Activated naive CD4-positive, alpha-beta T cell (primary cell): Measurements from ENCODE around the gene TRIM46.

Experiments
- DNase-seq, 4 experiments: peaks; one replicate each; lab custom pipeline; 2025; lab: John Stamatoyannopoulos, UW

The TRIM46 gene

DNA sequence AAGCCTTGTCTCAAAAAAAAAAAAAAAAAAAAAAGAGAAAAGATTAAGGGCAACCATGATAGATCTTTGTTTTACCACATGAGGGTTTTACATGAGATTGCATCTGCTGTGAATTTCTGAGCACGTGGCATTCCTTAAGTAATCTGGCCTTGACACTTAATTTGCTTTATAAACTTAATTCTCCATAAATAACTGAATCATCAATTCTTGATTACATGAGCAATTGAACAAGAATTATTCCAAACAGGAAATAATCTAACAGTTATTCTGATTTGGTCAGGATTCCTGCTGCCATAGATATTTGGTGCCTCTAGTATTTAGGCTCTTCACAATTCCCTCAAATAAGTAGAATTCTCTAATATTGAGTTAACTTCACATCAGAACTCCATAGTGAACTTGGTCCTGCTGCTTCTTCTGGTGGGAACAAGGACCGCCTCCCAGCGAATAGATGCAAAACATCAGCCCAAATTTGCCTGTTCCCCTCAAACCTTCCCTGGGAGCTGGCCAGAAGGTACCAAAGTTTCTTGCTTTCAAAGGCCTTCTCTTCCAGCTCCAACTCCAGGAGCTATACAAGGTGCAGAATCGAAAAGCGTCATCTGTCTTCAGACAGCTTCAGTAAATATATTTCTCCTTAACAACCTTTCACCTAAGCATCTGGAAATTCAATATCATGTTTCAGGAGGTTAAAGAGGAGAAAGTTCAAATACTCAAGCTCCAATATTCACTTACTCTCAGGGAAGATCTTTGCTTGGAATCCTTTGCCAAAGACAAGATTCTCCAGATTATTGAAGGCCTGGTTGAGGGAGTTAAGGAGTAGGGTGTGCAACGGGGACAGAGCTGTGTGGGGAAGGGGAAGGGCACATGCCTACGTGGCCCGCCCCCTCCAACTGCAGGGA, 1.6 kb upstream of the TRIM46 start:
- no peak for DNase-seq

DNA sequence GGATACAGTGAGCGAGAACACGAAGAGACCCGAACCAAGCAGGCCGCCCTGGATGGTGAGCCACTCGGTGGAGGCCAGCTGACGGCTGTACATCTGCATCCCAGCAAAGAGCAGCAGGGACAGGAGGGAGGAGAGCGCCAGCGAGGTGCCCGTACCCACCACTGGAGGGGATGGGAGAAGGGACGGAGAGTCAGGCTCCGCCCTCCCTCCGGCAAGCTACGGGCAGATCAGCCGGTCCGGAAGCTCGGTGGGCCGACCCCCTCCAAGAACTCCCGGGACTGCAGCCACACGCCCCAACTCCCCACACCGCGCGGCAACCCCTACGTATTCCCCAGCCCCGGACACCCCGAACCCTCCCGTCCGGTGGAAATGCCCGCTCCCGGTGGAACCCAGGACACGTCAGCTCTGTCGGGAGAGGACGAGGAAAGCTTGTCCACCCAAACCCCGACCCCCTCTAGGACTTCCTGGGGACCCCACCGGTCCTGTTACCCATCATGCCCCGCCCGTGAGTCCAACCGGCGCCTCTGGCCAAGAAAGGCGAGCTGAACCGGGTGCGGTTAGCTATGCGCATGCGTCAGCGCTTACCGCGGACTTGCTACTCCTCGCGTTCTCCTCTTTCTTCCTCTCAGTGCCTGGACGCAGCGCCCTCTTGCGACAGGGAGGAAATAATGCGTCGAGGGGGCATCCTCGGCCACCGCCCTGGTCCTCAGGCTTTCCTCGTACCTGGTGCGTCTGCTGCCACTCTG, 744 bp upstream of the TRIM46 start, which contains the start of gene KRTCAP2:
TSS of gene KRTCAP2 (minus strand) at position 573 of the 746 bp plus-strand sequence. CDS start at position 493, 80 bp downstream.
- peak; percentile 86 to 90 (median 87) for DNase-seq

DNA sequence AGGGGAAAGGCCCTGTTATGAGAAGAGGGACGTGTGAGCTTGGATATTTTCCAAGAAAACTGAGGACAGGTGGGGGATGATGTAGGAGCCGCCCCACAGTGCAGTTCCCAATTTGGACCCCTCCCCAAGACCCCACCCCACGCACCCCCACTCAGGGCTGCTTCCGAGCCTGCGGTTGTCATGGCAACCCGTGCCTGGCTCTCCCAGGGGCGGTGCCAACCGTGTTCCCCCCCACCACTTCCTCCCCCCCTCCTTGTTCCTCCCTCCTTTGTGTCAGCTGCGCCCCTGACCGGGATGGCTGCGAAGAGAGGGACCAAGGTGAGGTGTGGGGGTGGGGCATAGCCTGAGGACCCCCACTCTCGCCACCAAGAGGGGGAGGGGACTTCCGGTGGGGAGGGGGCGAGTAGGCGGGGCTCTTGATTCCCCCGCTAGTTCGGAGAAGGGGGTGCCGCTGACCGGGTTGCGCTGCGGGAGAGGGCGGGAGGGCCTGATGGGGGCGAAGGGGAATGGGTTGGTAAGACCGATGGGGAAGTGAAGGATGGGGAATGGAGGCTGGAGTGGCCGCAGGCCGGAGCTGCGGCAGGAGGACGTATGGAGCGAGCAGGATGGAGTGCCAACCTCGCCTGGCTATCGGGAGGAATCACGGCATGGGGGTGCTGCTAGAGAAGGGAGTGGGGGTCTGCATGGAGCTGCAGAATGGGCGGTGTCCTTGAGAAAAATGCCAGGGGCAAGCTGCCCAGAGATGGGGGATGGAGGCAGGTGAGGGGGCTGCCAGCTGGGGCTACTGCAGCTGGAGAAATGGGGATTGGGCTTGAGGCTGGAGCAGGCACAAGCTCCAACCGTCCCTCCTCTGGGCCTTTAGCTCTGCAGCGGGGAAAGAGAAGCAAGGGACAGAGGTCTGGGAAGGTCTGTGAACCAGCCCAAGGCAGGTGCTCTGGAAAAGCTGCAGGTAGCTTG, 953 bp downstream of the TRIM46 start:
- DNase-seq = peak in 2 of 4 experiments; percentile 27 to 48

DNA sequence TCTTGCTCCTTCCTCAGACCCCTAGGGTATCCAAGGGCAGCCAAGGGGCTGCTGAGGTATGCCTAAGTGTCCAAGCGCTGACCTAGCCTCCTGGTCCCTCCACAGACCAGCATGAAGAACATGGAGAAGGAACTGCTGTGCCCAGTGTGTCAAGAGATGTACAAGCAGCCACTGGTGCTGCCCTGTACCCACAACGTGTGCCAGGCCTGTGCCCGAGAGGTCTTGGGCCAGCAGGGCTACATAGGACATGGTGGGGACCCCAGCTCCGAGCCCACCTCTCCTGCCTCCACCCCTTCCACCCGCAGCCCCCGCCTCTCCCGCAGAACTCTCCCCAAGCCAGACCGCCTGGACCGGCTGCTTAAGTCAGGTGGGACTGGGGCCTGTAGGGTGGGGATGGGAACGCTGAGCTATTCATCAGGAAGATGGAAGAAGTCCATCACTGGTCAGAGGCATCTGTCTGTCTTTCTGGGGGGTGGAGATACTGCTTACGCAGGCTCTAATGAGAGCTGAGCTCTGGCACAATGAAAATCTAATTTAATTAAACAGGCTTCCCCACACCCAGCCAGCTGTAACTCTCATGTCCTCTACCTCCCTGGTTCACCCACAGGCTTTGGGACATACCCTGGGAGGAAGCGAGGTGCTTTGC, 1.8 kb downstream of the TRIM46 start:
- no peak for DNase-seq

DNA sequence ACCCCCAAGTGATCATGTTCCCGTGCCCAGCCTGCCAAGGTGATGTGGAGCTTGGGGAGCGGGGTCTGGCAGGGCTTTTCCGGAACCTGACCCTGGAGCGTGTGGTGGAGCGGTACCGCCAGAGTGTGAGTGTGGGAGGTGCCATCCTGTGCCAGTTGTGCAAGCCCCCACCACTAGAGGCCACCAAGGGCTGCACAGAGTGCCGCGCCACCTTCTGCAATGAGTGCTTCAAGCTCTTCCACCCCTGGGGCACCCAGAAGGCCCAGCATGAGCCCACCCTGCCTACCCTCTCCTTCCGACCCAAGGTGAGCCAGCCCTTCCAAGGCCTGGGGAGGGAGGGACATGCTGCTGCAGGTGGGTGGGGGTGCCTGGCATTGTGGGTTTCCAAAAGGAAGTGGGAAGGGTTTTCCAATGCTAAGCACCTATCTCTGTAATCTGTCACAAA, 2.3 kb downstream of the TRIM46 start:
- DNase-seq = peak in 1 of 4 experiments; percentile 7

DNA sequence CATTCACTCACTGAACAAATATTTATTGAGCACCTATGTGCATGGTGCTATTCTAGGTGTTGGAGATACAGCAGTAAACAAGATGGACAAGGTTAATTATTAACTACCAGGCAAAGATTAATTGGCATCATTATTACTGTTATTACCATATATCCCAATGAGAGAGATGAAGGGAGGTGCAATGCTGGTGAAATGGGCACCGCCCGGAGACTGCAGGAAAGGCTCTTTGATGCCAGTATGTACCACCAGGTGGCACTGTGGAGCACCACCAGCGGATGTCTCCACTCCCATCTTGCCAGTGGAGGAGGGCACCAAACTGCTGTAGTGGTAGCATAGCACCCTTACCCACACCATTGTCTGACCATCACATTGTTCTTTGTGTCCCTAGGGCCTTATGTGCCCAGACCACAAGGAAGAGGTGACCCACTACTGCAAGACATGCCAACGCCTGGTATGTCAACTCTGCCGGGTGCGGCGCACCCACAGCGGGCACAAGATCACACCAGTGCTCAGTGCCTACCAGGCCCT, 3.0 kb downstream of the TRIM46 start:
- peak; percentile 63 to 80 (median 76) for DNase-seq

DNA sequence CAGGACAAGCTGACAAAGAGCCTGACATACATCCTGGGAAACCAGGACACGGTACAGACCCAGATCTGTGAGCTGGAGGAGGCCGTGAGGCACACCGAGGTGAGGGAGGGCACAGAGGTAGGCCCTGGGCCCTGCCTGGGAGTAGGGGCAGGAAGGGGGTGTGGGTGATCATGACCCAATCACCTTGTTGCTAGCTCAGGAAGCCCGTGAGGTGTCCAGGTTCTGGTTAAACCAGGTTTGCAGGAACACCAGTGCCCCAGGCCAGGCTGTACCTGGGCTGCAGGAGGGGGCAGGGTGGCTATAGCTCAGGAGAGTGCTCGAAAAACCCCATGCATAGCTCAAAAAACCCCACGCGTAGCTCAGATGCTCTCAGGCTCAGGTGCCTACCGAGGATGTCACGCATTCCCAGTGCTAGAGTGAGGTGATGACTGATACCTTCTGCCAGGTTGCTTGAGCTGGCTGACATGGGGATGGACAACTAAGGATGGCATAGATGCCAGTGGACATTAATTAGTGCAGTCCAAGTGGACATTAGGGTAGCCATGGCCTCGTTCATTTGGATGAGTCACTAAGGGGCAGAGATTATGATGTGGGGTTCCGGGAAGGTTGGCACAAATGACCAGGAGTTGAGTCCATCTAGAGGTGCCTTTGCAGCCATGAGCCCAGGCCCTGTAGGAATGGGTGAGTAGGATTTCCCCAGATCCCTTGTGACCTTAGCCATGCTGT, 3.7 kb downstream of the TRIM46 start:
- DNase-seq = no peak

DNA sequence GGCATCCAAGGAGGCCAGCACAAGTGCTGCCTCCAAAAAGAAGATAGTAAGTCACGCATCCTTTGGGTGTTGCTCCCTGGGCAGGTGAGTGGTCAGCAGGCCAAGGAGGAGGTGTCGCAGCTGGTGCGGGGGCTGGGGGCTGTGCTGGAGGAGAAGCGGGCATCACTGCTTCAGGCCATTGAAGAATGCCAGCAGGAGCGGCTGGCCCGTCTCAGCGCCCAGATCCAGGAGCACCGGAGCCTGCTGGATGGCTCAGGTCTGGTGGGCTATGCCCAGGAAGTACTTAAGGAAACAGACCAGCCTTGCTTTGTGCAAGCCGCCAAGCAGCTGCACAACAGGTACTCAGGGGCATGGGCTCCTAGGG, 4.3 kb downstream of the TRIM46 start:
- no peak for DNase-seq

DNA sequence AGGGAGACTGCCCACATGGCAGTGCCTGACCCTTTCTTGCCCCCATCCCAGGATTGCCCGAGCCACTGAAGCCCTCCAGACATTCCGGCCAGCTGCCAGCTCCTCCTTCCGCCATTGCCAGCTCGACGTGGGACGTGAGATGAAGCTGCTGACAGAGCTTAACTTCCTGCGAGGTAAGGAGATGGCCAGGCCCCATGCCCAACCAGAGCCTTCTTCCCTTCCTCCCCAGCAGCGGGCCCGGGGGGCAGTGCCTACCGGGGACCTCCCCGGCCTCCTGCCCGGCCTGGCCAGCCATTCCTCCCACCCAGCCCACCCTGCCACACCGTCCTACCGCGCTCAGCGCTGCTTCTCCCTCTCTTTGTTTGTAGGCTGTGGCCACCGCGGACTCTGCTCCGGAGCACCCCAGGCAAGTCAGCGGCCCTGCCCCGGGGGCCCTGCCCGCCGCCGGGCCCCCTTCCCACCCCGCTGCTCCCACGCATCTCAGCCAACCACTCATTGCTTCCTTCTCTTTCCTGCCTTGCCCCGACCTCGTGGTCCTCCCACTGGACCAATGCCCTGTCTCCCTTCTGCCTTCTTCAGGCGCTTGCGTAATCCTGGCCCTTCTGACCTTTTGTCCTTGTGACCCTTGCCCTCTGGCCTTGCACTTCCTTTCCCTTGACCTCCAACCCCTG, 4.9 kb downstream of the TRIM46 start:
- no peak for DNase-seq

DNA sequence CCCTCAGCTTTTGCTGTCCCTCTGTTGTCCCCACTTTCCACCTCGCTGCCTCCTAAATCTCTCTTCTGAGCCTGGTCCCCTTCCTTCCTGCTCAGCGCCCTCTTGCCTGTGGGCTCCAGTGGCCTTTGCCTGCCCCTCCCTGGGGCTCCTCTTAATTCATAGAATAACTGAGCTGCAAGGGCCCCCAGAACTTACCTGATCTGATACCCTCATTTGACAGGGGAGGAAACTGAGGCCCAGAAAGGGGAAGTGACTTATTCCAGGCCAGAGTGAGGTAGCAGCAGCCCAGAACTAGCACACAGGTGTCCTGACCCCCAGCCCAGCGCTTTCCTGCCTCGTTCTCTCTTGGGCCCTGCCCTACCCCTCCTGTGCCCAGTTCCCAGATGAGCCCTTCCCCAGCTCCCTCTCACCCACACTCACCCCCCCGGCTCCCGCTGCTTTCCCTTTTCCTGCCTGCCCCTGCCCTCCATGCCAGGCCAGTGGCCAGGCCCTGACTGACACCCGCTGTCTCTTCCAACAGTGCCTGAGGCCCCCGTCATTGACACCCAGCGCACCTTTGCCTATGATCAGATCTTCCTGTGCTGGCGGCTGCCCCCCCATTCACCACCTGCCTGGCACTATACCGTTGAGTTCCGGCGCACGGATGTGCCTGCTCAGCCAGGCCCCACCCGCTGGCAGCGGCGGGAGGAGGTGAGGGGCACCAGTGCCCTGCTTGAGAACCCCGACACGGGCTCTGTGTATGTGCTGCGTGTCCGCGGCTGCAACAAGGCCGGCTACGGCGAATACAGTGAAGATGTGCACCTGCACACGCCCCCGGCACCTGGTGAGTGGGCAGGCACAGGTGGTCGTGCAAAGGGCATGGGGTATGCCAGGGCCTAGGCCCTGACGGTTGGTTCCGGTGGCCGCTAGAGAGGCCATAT, 5.7 kb downstream of the TRIM46 start:
- DNase-seq = no peak

DNA sequence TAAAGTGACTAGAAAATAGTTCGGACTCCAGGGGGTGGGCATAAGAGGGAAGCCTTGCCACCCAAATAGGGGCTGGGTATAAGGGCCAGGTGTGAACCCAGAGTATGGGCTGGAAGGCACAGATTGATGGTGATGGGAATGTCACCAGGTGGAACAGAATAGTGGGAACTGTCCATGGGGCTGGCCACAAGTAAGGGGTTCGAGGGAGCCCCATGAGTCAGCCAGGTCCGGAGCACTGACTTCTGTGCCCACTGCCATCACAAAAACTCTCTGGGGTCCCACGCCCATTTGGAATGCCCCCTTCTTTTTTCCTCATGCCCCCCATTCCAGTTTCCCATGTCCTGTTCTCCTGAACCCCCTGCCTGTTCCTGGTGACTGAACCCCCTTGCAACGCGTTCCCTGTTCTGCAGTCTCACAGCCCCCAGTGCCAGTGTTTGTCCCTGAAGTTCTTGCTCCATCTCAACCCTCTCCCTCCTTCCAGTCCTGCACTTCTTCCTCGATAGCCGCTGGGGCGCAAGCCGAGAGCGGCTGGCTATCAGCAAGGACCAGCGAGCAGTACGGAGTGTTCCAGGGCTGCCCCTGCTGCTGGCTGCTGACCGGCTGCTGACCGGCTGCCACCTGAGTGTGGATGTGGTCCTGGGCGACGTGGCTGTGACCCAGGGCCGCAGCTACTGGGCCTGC, 7.9 kb downstream of the TRIM46 start:
- no peak for DNase-seq

DNA sequence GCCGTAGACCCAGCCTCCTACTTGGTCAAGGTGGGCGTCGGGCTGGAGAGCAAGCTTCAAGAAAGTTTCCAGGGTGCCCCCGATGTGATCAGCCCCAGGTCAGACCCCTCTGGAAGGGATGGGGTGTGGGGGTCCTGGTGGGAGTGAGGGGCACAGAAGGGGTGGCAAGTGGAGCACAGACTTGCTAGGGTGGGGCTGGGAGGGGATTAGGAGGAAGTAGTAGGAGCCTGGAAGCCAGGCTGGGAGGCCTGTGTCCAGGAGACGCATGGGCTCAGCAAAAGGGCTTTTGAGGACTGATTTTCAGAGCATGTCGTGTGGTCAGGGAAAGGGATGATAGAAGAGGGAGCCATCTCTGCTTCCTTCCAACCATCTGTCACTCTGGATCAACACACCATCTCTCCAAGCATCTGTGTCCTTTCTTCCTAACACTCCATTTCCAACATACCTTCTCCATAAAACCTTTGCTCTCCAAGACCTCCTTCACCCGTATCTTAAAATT, 8.5 kb downstream of the TRIM46 start:
- DNase-seq = no peak

DNA sequence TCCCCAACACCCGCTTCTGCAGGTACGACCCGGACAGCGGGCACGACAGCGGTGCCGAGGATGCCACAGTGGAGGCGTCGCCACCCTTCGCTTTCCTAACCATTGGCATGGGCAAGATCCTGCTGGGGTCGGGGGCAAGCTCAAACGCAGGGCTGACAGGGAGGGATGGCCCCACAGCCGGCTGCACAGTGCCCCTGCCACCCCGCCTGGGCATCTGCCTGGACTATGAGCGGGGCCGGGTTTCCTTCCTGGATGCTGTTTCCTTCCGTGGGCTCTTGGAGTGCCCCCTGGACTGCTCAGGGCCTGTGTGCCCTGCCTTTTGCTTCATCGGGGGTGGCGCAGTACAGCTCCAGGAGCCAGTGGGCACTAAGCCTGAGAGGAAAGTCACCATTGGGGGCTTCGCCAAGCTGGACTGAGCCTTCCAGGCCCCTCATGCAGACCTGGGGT, 10.1 kb downstream of the TRIM46 start:
- DNase-seq = no peak

DNA sequence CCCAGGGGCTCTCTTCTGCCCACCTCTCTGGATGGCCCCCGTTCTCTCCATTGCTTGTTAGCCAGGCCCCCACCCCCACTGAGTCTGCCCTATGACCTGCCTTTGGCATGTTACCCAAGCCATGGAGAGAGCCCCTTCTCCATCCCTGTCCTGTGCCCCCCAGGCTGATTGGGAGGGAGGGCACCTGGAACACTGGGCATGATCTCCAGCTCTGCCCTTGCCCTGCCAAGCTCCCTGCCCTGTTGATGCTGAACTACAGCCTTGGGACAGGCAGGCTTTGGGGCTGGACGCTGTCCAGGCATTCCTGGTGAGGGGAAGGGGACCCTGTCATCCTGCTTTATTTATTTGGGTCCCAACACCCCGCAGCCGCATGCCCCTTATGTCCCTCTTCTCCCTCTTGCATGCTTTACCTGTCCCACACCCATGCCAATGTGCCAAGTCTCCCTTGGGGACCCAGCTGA, 10.7 kb downstream of the TRIM46 start:
- no peak for DNase-seq

DNA sequence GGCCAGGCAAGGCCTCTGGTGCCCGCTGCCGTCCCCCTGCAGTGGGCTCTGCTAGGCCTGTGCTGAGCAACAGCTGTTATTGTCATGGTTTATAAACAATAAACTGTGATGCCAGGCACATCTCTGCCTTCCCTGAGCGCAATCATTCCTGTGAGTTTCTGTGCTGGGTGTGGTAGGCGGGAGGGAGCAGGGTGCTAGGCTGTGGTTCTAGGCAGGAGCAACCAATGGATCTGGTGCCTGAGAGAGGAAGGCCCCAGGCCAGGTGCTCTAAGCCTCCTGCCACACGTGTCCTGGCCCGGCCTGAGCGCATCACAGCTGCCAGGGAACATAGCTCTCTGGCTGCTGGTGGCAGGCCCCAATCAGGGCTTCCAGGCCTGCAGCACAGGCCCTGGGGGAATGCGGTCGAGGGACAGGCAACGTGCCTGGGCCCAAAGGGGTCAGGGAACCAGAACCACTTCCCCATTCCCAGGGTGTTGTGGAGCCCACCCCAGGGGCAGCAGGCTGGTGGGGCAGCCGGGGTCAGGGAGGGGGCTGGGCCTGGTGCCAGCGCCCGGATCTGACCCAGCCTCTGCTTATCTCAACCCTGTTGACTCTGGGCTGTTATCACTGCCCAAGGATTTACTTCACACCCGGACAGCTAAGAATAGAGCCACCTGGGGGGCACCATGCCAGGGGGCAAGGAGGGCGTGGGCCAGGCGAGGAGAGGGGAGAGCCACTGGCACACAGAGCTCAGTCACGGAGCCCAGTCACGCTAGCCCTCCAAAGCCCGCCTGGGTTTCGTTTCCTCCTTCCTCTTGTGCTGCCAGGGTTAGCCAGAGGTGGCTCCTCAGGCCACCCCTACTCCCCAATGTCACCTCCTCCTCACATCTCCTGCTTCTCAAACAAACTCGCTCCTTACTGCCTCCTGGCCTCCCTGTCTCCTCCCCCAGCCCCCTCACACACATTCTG, 11.5 kb downstream of the TRIM46 start:
- no peak for DNase-seq

DNA sequence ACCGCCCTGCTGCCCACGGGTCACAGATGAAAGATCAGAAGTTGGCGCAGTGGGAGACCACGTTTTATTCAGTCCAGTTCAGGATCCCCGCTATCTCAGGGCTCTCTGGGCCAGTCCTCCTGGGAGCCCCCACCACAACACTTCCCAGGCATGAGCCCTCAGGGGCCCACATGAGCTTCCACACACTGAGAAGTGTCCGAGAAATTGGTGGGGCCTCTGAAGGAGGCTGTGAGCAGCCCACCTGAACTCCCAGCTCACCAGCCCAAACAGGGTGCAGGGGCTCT, 12.1 kb downstream of the TRIM46 start:
- DNase-seq = no peak
